Measurements from ENCODE around the gene EGLN2. TPM values are rescaled to one million over a fixed set of nuclear protein-coding genes. Genes with fewer than 3 reads are reported as not detected.
"Not testable (repeated sequence)": the region's sequence is repeated elsewhere in the genome, so short reads cannot be mapped to it uniquely, and the experiment has no call there.

Gene EGLN2
- total and polyA plus RNA-seq, 4 donors: 130 to 157 (median 132) TPM

GRCh38 chr19:40778706-40779284 is 20.2 kb upstream of the EGLN2 start:
- H3K27ac ChIP-seq (ENCODE audit: low read depth in 1 of 2, low read length in 1 of 2): peak overlapping the region; percentile 92 to 98
- no peak for TF ChIP-seq CTCF (IDR thresholded peaks at IDR 0.05; ENCODE audit: control extremely low read depth, extremely low read depth)
- peaks cover 0 to 14% (median 9%) of the 10 kb centered on the region in 5 donors for H3K4me1 ChIP-seq (ENCODE audit: control insufficient read depth in 5 of 5, insufficient read depth in 5 of 5, low read length in 5 of 5)
- H3K4me3 ChIP-seq: peak overlapping the region; percentile 71
- ATAC-seq (ENCODE audit: insufficient read depth, low FRiP score) (no peak), DNase-seq (no peak)
- no peaks in the 10 kb centered on the region for H3K27me3 ChIP-seq (ENCODE audit: control insufficient read depth in 3 of 3, insufficient read depth in 3 of 3, low read length in 2 of 3)
- WGBS, 2 donors: 12 to 16% methylated on average over 7 of the region's 7 CpGs
- peaks cover 0 to 10% (median 0%) of the 10 kb centered on the region in 4 donors for H3K36me3 ChIP-seq (ENCODE audit: control insufficient read depth in 4 of 4, insufficient read depth in 4 of 4, low read length in 4 of 4)
- no peaks in the 10 kb centered on the region for H3K9me3 ChIP-seq (ENCODE audit: control insufficient read depth in 4 of 4, insufficient read depth in 3 of 4, low read length in 3 of 4)
- peak overlapping the region in 1 of 2 donors; percentile 80 for H3K9ac ChIP-seq (ENCODE audit: insufficient read depth in 1 of 2, low read length in 2 of 2)

GRCh38 chr19:40780582-40780981 is 18.4 kb upstream of the EGLN2 start:
- Histone ChIP-seq H3K27ac (ENCODE audit: low read depth in 1 of 2, low read length in 1 of 2) (no peak overlapping the region), H3K9ac (ENCODE audit: insufficient read depth in 1 of 2, low read length in 2 of 2) (no peak overlapping the region), H3K27me3 (ENCODE audit: control insufficient read depth in 3 of 3, insufficient read depth in 3 of 3, low read length in 2 of 3) (no peaks in the 10 kb centered on the region), H3K36me3 (ENCODE audit: control insufficient read depth in 4 of 4, insufficient read depth in 4 of 4, low read length in 4 of 4) (peaks cover 0 to 14% (median 0%) of the 10 kb centered on the region in 4 donors), H3K4me1 (ENCODE audit: control insufficient read depth in 5 of 5, insufficient read depth in 5 of 5, low read length in 5 of 5) (peaks cover 0 to 14% (median 9%) of the 10 kb centered on the region in 5 donors), H3K9me3 (ENCODE audit: control insufficient read depth in 4 of 4, insufficient read depth in 3 of 4, low read length in 3 of 4) (no peaks in the 10 kb centered on the region), H3K4me3 (no peak overlapping the region)
- 97% methylated on average over 5 of the region's 5 CpGs for WGBS, 2 donors
- no peak for TF ChIP-seq CTCF (IDR thresholded peaks at IDR 0.05; ENCODE audit: control extremely low read depth, extremely low read depth)
- DNase-seq (no peak), ATAC-seq (ENCODE audit: insufficient read depth, low FRiP score) (no peak)

- no peak for TF ChIP-seq CTCF (IDR thresholded peaks at IDR 0.05; ENCODE audit: control extremely low read depth, extremely low read depth)
- H3K27me3 ChIP-seq (ENCODE audit: control insufficient read depth in 3 of 3, insufficient read depth in 3 of 3, low read length in 2 of 3): no peaks in the 10 kb centered on the region
- 85 to 95% methylated on average over 7 of the region's 7 CpGs for WGBS, 2 donors
Observed at GRCh38 chr19:40781140-40781539, 17.9 kb upstream of the EGLN2 start.

DNA sequence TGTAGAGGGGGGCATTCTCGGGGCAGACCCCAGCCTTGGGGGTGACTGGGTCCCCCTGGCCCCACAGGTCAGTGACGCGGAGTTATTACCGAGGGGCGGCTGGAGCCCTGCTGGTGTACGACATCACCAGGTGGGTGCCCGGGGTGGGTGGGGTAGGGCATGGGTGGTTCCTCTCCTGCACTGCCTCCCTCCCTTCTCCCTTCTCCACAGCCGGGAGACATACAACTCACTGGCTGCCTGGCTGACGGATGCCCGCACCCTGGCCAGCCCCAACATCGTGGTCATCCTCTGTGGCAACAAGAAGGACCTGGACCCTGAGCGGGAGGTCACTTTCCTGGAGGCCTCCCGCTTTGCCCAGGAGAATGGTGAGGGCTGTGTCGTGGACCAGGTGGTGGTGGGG is 15.3 kb upstream of the EGLN2 start:
- no peak overlapping the region for H3K4me3 ChIP-seq

More at GRCh38 chr19:40781140-40781539, 17.9 kb upstream of the EGLN2 start:
- peaks cover 0 to 14% (median 9%) of the 10 kb centered on the region in 5 donors for H3K4me1 ChIP-seq (ENCODE audit: control insufficient read depth in 5 of 5, insufficient read depth in 5 of 5, low read length in 5 of 5)
- H3K36me3 ChIP-seq (ENCODE audit: control insufficient read depth in 4 of 4, insufficient read depth in 4 of 4, low read length in 4 of 4): peaks cover 0 to 19% (median 0%) of the 10 kb centered on the region in 4 donors
- H3K27ac ChIP-seq (ENCODE audit: low read depth in 1 of 2, low read length in 1 of 2): no peak overlapping the region
- ATAC-seq (ENCODE audit: insufficient read depth, low FRiP score) (no peak), DNase-seq (no peak)
- no peak overlapping the region for H3K9ac ChIP-seq (ENCODE audit: insufficient read depth in 1 of 2, low read length in 2 of 2)
- H3K9me3 ChIP-seq (ENCODE audit: control insufficient read depth in 4 of 4, insufficient read depth in 3 of 4, low read length in 3 of 4): no peaks in the 10 kb centered on the region
- H3K4me3 ChIP-seq: no peak overlapping the region

GRCh38 chr19:40784146-40784545 is 14.8 kb upstream of the EGLN2 start:
- H3K4me3 ChIP-seq; DNase-seq; H3K9me3 ChIP-seq (ENCODE audit: control insufficient read depth in 4 of 4, insufficient read depth in 3 of 4, low read length in 3 of 4); H3K27me3 ChIP-seq (ENCODE audit: control insufficient read depth in 3 of 3, insufficient read depth in 3 of 3, low read length in 2 of 3); H3K4me1 ChIP-seq (ENCODE audit: control insufficient read depth in 5 of 5, insufficient read depth in 5 of 5, low read length in 5 of 5); H3K9ac ChIP-seq (ENCODE audit: insufficient read depth in 1 of 2, low read length in 2 of 2); ATAC-seq (ENCODE audit: insufficient read depth, low FRiP score): not testable (repeated sequence)
- 96 to 99% methylated on average over 2 of the region's 2 CpGs for WGBS, 2 donors
- peak overlapping the region in 1 of 2 donors; percentile 17 for H3K27ac ChIP-seq (ENCODE audit: low read depth in 1 of 2, low read length in 1 of 2)
- H3K36me3 ChIP-seq (ENCODE audit: control insufficient read depth in 4 of 4, insufficient read depth in 4 of 4, low read length in 4 of 4): peaks cover 0 to 30% (median 2%) of the 10 kb centered on the region in 4 donors

More for the DNA sequence above, 15.3 kb upstream of the EGLN2 start:
- H3K4me1 ChIP-seq (ENCODE audit: control insufficient read depth in 5 of 5, insufficient read depth in 5 of 5, low read length in 5 of 5): peaks cover 0 to 6% (median 4%) of the 10 kb centered on the region in 5 donors
- H3K9me3 ChIP-seq (ENCODE audit: control insufficient read depth in 4 of 4, insufficient read depth in 3 of 4, low read length in 3 of 4): no peaks in the 10 kb centered on the region
- 92 to 96% methylated on average over 14 of the region's 14 CpGs for WGBS, 2 donors
- no peak for TF ChIP-seq CTCF (IDR thresholded peaks at IDR 0.05; ENCODE audit: control extremely low read depth, extremely low read depth)
- no peak for DNase-seq
- ATAC-seq (ENCODE audit: insufficient read depth, low FRiP score): no peak
- no peak overlapping the region for H3K9ac ChIP-seq (ENCODE audit: insufficient read depth in 1 of 2, low read length in 2 of 2)
- no peak overlapping the region for H3K27ac ChIP-seq (ENCODE audit: low read depth in 1 of 2, low read length in 1 of 2)
- H3K36me3 ChIP-seq (ENCODE audit: control insufficient read depth in 4 of 4, insufficient read depth in 4 of 4, low read length in 4 of 4): peaks cover 0 to 30% (median 2%) of the 10 kb centered on the region in 4 donors
- no peaks in the 10 kb centered on the region for H3K27me3 ChIP-seq (ENCODE audit: control insufficient read depth in 3 of 3, insufficient read depth in 3 of 3, low read length in 2 of 3)

Measured in lung (tissue), 12 donors.